ENCODE data around the gene SORCS2.

SORCS2 gene

GRCh38 chr4:7323461-7323871 is 131.1 kb downstream of the SORCS2 start:
- no peak for TF ChIP-seq SIN3A (IDR thresholded peaks at IDR 0.05; ENCODE audit: borderline replicate concordance, insufficient read depth, low read length)
- no peak for TF ChIP-seq POLR2AphosphoS5 (IDR thresholded peaks at IDR 0.05; ENCODE audit: low read depth, low read length)
- no peak for TF ChIP-seq REST (IDR thresholded peaks at IDR 0.05; ENCODE audit: insufficient read depth in 1 of 2, low read depth in 2 of 2, low read length in 2 of 2)
- no peak for TF ChIP-seq FOXP2 (optimal IDR thresholded peaks at IDR 0.05; ENCODE audit: borderline replicate concordance, extremely low read depth, extremely low read length, insufficient read depth)
- no peak for TF ChIP-seq TAF1 (IDR thresholded peaks at IDR 0.05; ENCODE audit: borderline replicate concordance, insufficient read depth, low read length)

GRCh38 chr4:7323872-7324650 is 131.7 kb downstream of the SORCS2 start:
- TF ChIP-seq TAF1 (IDR thresholded peaks at IDR 0.05; ENCODE audit: borderline replicate concordance, insufficient read depth, low read length) (no peak), REST (IDR thresholded peaks at IDR 0.05; ENCODE audit: insufficient read depth in 1 of 2, low read depth in 2 of 2, low read length in 2 of 2) (no peak), SIN3A (IDR thresholded peaks at IDR 0.05; ENCODE audit: borderline replicate concordance, insufficient read depth, low read length) (no peak), FOXP2 (optimal IDR thresholded peaks at IDR 0.05; ENCODE audit: borderline replicate concordance, extremely low read depth, extremely low read length, insufficient read depth) (no peak), POLR2AphosphoS5 (IDR thresholded peaks at IDR 0.05; ENCODE audit: low read depth, low read length) (no peak)

GRCh38 chr4:7324651-7325121 is 132.3 kb downstream of the SORCS2 start:
- TF ChIP-seq POLR2AphosphoS5 (IDR thresholded peaks at IDR 0.05; ENCODE audit: low read depth, low read length) (no peak), FOXP2 (optimal IDR thresholded peaks at IDR 0.05; ENCODE audit: borderline replicate concordance, extremely low read depth, extremely low read length, insufficient read depth) (no peak), REST (IDR thresholded peaks at IDR 0.05; ENCODE audit: insufficient read depth in 1 of 2, low read depth in 2 of 2, low read length in 2 of 2) (no peak), SIN3A (IDR thresholded peaks at IDR 0.05; ENCODE audit: borderline replicate concordance, insufficient read depth, low read length) (no peak), TAF1 (IDR thresholded peaks at IDR 0.05; ENCODE audit: borderline replicate concordance, insufficient read depth, low read length) (no peak)

- TF ChIP-seq FOXP2 (optimal IDR thresholded peaks at IDR 0.05; ENCODE audit: borderline replicate concordance, extremely low read depth, extremely low read length, insufficient read depth) (no peak), REST (IDR thresholded peaks at IDR 0.05; ENCODE audit: insufficient read depth in 1 of 2, low read depth in 2 of 2, low read length in 2 of 2) (no peak), POLR2AphosphoS5 (IDR thresholded peaks at IDR 0.05; ENCODE audit: low read depth, low read length) (no peak), TAF1 (IDR thresholded peaks at IDR 0.05; ENCODE audit: borderline replicate concordance, insufficient read depth, low read length) (no peak), SIN3A (IDR thresholded peaks at IDR 0.05; ENCODE audit: borderline replicate concordance, insufficient read depth, low read length) (no peak)
These were observed 133.2 kb downstream of the SORCS2 start for GRCh38 chr4:7325541-7325940.

All from PFSK-1 (cell line).